AG10803 (cell line): ENCODE data around the gene IGSF23.
"Not testable (repeated sequence)": the region's sequence is repeated elsewhere in the genome, so short reads cannot be mapped to it uniquely, and the experiment has no call there.

ENCODE experiments used
- DNase-seq: peaks from one replicate; pipeline ENCODE4 v3.0.0; 2010; ENCODE audit warnings: low read depth
- H3K4me3 ChIP-seq: 2 replicates; pipeline ENCODE4 v1.5.1; 2011; ENCODE audit warnings: mild to moderate bottlenecking, low read length, control low read depth
- CTCF ChIP-seq: conservative IDR thresholded peaks from 2 replicates; pipeline ENCODE4 v1.5.1; 2011; ENCODE audit warnings: mild to moderate bottlenecking, low read length, control low read depth, inconsistent platforms

The IGSF23 gene

GRCh38 chr19:44623626-44624025 is 10.3 kb downstream of the IGSF23 start:
- DNase-seq, result no peak
- no peak for TF ChIP-seq CTCF
- no peak overlapping the region for H3K4me3 ChIP-seq

- no peak overlapping the region for H3K4me3 ChIP-seq
- TF ChIP-seq CTCF, result no peak
- no peak for DNase-seq
Observed at GRCh38 chr19:44624840-44625354, 11.5 kb downstream of the IGSF23 start.

GRCh38 chr19:44625637-44626036 is 12.3 kb downstream of the IGSF23 start:
- not testable (repeated sequence) for DNase-seq, H3K4me3 ChIP-seq

GRCh38 chr19:44626048-44626624 is 12.8 kb downstream of the IGSF23 start:
- DNase-seq, result peak; percentile 98
- H3K4me3 ChIP-seq, result no peak overlapping the region
- no peak for TF ChIP-seq CTCF

GRCh38 chr19:44627631-44628030 is 14.3 kb downstream of the IGSF23 start:
- no peak for DNase-seq
- no peak for TF ChIP-seq CTCF
- no peak overlapping the region for H3K4me3 ChIP-seq

GRCh38 chr19:44628793-44629192 is 15.4 kb downstream of the IGSF23 start:
- TF ChIP-seq CTCF, result no peak
- no peak for DNase-seq
- no peak overlapping the region for H3K4me3 ChIP-seq

GRCh38 chr19:44631611-44632010 is 18.2 kb downstream of the IGSF23 start:
- not testable (repeated sequence) for H3K4me3 ChIP-seq, DNase-seq

GRCh38 chr19:44634058-44634457 is 20.7 kb downstream of the IGSF23 start:
- DNase-seq, H3K4me3 ChIP-seq: not testable (repeated sequence)

- no peak for TF ChIP-seq CTCF
- no peak overlapping the region for H3K4me3 ChIP-seq
- no peak for DNase-seq
Observed at GRCh38 chr19:44634785-44635184, 21.4 kb downstream of the IGSF23 start.
